Caco-2 (cell line): ENCODE data around the gene DCUN1D5. TPM values are rescaled to one million over a fixed set of nuclear protein-coding genes. Genes with fewer than 3 reads are reported as not detected.

Source experiments
- BruUV-seq: library from RNA; stranded (reverse); fragments of 400-500 nt; replicated peaks from 2 replicates; lab custom pipeline; 2021; lab: Mats Ljungman, UMichigan
- CTCF ChIA-PET: fragments of 300-600 bp; sonication (Branson Sonifier 250); formaldehyde crosslinking; loops from one replicate; lab custom pipeline; 2022; ENCODE audit warnings: antibody characterized with exemption; lab: Charles Lee
- POLR2A ChIA-PET: fragments of 300-600 bp; sonication (Branson Sonifier 250); formaldehyde crosslinking; loops from one replicate; lab custom pipeline; 2022; ENCODE audit warnings: antibody characterized with exemption; lab: Charles Lee
- DNase-seq, 2 experiments: peaks; one replicate each; pipeline versions ENCODE4 v3.0.0 to v3.0.0-alpha.2; 2020 to 2022
- H3K27me3 ChIP-seq: replicated peaks from 2 replicates; pipeline ENCODE4 v1.6.0; 2011; ENCODE audit warnings: low read length; ENCODE audit not compliant: control insufficient read depth, insufficient read depth
- H3K36me3 ChIP-seq: 2 replicates; pipeline ENCODE4 v1.5.1; 2011; ENCODE audit warnings: low read length; ENCODE audit not compliant: control insufficient read depth, insufficient read depth
- H3K4me1 ChIP-seq: fragments of 250-450 bp; sonication (Bioruptor Pico); 2 replicates; pipeline ENCODE4 v1.5.1; 2020; ENCODE audit warnings: mild to moderate bottlenecking
- H3K4me3 ChIP-seq: 2 replicates; pipeline ENCODE4 v1.5.1; 2011; ENCODE audit warnings: low read depth, mild to moderate bottlenecking, control low read depth, low read length
- H3K9me3 ChIP-seq: fragments of 250-450 bp; sonication (Bioruptor Pico); 2 replicates; pipeline ENCODE4 v1.5.1; 2020; ENCODE audit warnings: mild to moderate bottlenecking, moderate library complexity
- H3K27ac Mint-ChIP-seq: one replicate; pipeline ENCODE4 v1.8.0; 2022; ENCODE audit warnings: mixed read lengths; ENCODE audit not compliant: unreplicated experiment
- H3K27me3 Mint-ChIP-seq: one replicate; pipeline ENCODE4 v1.8.0; 2022; ENCODE audit warnings: mixed read lengths; ENCODE audit not compliant: insufficient read depth, unreplicated experiment
- H3K36me3 Mint-ChIP-seq: one replicate; pipeline ENCODE4 v1.8.0; 2022; ENCODE audit warnings: mild to moderate bottlenecking, mixed read lengths; ENCODE audit not compliant: insufficient read depth, unreplicated experiment
- H3K4me1 Mint-ChIP-seq: one replicate; pipeline ENCODE4 v1.8.0; 2022; ENCODE audit warnings: low read depth, mixed read lengths; ENCODE audit not compliant: unreplicated experiment
- H3K4me3 Mint-ChIP-seq: one replicate; pipeline ENCODE4 v1.8.0; 2022; ENCODE audit warnings: mild to moderate bottlenecking, moderate library complexity, mixed read lengths; ENCODE audit not compliant: unreplicated experiment
- H3K9me3 Mint-ChIP-seq: one replicate; pipeline ENCODE4 v1.8.0; 2022; ENCODE audit warnings: mixed read lengths; ENCODE audit not compliant: unreplicated experiment
- intact Hi-C: fragments of 100-400 bp; cut with micrococcal nuclease; formaldehyde crosslinking; loops from one replicate; pipeline ENCODE4 v1.10.0; 2022; ENCODE audit not compliant: unreplicated experiment
- total RNA-seq: library from RNA; stranded (reverse); gene quantifications from 2 replicates; pipeline ENCODE4 v1.2.3, GENCODE V29; 2022
- TF ChIP-seq, protein P1 (sequence below), 2 experiments: fragments of 200-600 bp in 1 of 2; IDR thresholded peaks; 1 replicate in 1 of 2; 2 replicates in 1 of 2; pipeline versions ENCODE4 v1.5.1 to v1.8.0; 2011 to 2022; ENCODE audit warnings: antibody characterized with exemption in 1 of 2, control low read depth in 1 of 2, inconsistent platforms in 1 of 2, low read depth in 1 of 2, low read length in 1 of 2, mild to moderate bottlenecking in 1 of 2, moderate library complexity in 1 of 2; ENCODE audit not compliant: insufficient read depth in 1 of 2, severe bottlenecking in 1 of 2, unreplicated experiment in 1 of 2

The DCUN1D5 gene
- total RNA-seq, 1 experiment from 2014 or later, result 95.1 TPM

DNA sequence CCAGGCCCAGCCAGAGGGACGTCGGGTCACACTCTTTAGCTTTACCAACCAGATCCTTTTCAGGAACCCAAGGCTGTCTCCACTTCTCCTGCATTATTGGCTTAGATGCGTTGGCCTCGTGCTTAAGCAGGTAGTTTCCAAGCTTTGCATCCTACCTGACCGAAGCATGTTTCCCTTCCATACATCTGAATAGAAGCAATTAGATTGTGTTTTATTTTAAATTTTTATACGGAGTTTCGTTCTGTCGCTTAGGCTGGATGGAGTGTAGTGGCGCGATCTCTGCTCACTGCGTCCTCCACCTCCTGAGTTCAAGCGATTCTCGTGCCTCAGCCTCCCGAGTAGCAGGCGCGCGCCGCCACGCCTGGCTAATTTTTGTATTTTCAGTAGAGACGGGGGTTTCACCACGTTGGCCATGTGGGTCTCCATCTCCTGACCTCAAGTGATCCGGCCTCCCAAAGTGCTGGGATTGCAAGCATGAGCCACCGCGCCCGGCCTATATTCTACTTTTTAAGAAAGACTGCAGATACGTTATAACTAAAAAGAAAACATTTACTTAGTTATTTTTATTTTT is 17.9 kb upstream of the DCUN1D5 start:
- Histone ChIP-seq H3K27me3 (no peaks in the 10 kb centered on the region), H3K4me3 (peak overlapping the region; percentile 66), H3K9me3 (no peaks in the 10 kb centered on the region), H3K36me3 (no peaks in the 10 kb centered on the region), H3K4me1 (peaks cover 4% of the 10 kb centered on the region; the same call in 1 of the 2 replicates)
- peak overlapping the region; percentile 88 for H3K27ac Mint-ChIP-seq
- H3K4me1 Mint-ChIP-seq, result no peaks in the 10 kb centered on the region
- H3K9me3 Mint-ChIP-seq, result no peaks in the 10 kb centered on the region
- ChIA-PET POLR2A (interaction anchor here (1.0 to 2.0 kb wide), 3 partner anchors 18 to 38 kb away, joined by 4 to 41 read pairs (median 4); partner anchors contain the start of gene DCUN1D5), CTCF (interaction anchor here (0.7 to 1.7 kb wide), 7 partner anchors 10 to 509 kb away, joined by 3 to 25 read pairs (median 4); partner anchors contain the start of gene DCUN1D5)
- H3K36me3 Mint-ChIP-seq, result peaks cover 7% of the 10 kb centered on the region
- no peak for DNase-seq
- no peaks in the 10 kb centered on the region for H3K27me3 Mint-ChIP-seq
- intact Hi-C loops, result loop anchor here (1.0 kb wide), 2 partner anchors 18 to 491 kb away; partner anchors contain the start of gene DCUN1D5
- TF ChIP-seq, protein P1, sequence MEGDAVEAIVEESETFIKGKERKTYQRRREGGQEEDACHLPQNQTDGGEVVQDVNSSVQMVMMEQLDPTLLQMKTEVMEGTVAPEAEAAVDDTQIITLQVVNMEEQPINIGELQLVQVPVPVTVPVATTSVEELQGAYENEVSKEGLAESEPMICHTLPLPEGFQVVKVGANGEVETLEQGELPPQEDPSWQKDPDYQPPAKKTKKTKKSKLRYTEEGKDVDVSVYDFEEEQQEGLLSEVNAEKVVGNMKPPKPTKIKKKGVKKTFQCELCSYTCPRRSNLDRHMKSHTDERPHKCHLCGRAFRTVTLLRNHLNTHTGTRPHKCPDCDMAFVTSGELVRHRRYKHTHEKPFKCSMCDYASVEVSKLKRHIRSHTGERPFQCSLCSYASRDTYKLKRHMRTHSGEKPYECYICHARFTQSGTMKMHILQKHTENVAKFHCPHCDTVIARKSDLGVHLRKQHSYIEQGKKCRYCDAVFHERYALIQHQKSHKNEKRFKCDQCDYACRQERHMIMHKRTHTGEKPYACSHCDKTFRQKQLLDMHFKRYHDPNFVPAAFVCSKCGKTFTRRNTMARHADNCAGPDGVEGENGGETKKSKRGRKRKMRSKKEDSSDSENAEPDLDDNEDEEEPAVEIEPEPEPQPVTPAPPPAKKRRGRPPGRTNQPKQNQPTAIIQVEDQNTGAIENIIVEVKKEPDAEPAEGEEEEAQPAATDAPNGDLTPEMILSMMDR (IDR thresholded peaks at IDR 0.05; ENCODE audit: insufficient read depth in 1 of 2, low read depth in 1 of 2, low read length in 1 of 2, severe bottlenecking in 1 of 2, unreplicated experiment in 1 of 2), result no peak
- BruUV-seq, result no TSS peak
- H3K4me3 Mint-ChIP-seq, result peak overlapping the region; percentile 81

DNA sequence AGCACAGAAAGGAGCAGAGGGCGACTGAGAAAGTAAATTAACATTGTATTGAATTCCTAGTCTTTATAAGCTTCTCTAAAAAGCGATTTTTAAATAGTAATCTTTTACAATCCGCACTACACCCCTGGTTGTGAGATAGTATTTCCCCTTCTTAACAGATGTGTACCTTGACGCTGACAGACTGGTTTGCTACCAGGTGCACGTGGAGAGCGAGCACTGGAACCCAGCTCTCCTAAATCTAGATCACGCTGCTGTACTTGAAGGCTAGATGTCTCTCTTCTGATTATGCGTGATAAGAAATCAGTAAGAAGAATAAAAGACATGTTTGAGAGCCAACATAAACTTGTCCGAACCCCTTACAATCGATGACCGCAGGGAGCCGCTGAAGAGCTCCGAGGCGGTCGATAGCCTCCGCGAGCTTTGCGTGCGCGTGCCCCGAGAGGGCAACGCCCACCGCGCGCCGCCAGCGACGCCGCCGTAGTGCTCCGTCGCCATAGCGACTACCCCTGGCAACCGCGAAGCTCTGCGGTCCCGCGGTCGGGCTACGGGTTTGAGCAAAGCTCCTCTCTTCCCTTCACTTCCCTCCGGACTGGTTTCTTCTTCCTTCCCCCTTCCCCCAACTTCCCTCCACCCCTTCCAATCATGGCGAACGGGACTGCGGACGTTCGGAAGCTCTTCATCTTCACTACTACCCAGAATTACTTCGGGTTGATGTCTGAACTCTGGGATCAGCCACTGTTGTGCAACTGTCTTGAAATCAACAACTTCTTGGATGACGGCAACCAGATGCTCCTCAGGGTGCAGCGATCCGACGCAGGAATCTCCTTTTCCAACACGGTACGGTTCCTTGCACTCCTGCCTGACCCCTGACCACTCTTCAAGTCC is 17.2 kb upstream of the DCUN1D5 start, which contains the start of gene DYNC2H1:
Gene DYNC2H1 (plus strand): TSS at position 494 of the 885 bp plus-strand sequence. CDS start 149 bp downstream, at position 643.
- Mint-ChIP-seq H3K27ac (peak within 1 kb of the TSS; percentile 88), H3K4me3 (peak within 1 kb of the TSS; percentile 81), H3K4me1 (no peaks in the 10 kb centered on the region), H3K36me3 (peaks cover 7% of the 10 kb centered on the region), H3K27me3 (no peaks in the 10 kb centered on the region), H3K9me3 (no peaks in the 10 kb centered on the region)
- CTCF ChIA-PET, result interaction anchor here (0.6 to 1.7 kb wide), 9 partner anchors 9 to 510 kb away, joined by 3 to 25 read pairs (median 3); partner anchors contain the start of gene DCUN1D5
- TF ChIP-seq, protein P1 (IDR thresholded peaks at IDR 0.05; ENCODE audit: insufficient read depth in 1 of 2, low read depth in 1 of 2, low read length in 1 of 2, severe bottlenecking in 1 of 2, unreplicated experiment in 1 of 2), result peak; percentile 67 to 84
- Histone ChIP-seq H3K36me3 (no peaks in the 10 kb centered on the region), H3K4me1 (peaks cover 4% of the 10 kb centered on the region; the same call in 1 of the 2 replicates), H3K4me3 (peak within 1 kb of the TSS; percentile 66), H3K9me3 (no peaks in the 10 kb centered on the region), H3K27me3 (no peaks in the 10 kb centered on the region)
- BruUV-seq, result TSS peak; percentile 40
- POLR2A ChIA-PET, result interaction anchor here (1.0 to 2.0 kb wide), 3 partner anchors 17 to 39 kb away, joined by 4 to 41 read pairs (median 4); partner anchors contain the start of gene DCUN1D5
- DNase-seq, result peak; percentile 91 to 96
- intact Hi-C loops, result loop anchor here (1.0 kb wide), 2 partner anchors 17 to 492 kb away; partner anchors contain the start of gene DCUN1D5

DNA sequence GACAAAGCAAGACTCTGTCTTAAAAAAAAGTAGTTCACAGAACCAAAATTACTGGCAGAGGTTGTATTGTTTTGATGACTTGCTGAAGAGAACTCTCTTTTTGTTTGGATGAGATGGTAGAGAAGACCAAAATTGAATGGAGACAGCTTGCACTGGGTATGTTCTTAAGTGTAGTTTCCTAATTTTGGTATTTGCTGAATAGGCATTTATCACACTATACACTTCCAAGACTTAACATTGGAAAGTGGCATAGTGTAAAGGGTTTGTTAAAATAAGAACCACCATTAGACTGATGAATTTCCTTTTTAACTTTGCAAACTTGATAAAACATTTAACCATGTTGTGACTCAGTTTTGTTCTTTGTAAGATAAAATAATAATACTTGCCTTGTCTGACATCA is 5.3 kb upstream of the DCUN1D5 start:
- no peaks in the 10 kb centered on the region for H3K9me3 Mint-ChIP-seq
- CTCF ChIA-PET, result no interaction called here
- H3K36me3 ChIP-seq, result no peaks in the 10 kb centered on the region

More for the DNA sequence above, 5.3 kb upstream of the DCUN1D5 start:
- Mint-ChIP-seq H3K27me3 (peaks cover 6% of the 10 kb centered on the region), H3K27ac (no peak overlapping the region), H3K36me3 (peaks cover under 1% of the 10 kb centered on the region), H3K4me3 (no peak overlapping the region), H3K4me1 (peaks cover 8% of the 10 kb centered on the region)
- Histone ChIP-seq H3K27me3 (peaks cover 3% of the 10 kb centered on the region; the same call in 1 of the 2 replicates), H3K9me3 (no peaks in the 10 kb centered on the region), H3K4me1 (peaks cover 3% of the 10 kb centered on the region), H3K4me3 (no peak overlapping the region)
- TF ChIP-seq, protein P1 (IDR thresholded peaks at IDR 0.05; ENCODE audit: insufficient read depth in 1 of 2, low read depth in 1 of 2, low read length in 1 of 2, severe bottlenecking in 1 of 2, unreplicated experiment in 1 of 2), result no peak
- DNase-seq, result no peak
- BruUV-seq, result no TSS peak
- intact Hi-C loops, result no loop called here
- POLR2A ChIA-PET, result no interaction called here
